Measurements from ENCODE around the gene RNF220.

DNA sequence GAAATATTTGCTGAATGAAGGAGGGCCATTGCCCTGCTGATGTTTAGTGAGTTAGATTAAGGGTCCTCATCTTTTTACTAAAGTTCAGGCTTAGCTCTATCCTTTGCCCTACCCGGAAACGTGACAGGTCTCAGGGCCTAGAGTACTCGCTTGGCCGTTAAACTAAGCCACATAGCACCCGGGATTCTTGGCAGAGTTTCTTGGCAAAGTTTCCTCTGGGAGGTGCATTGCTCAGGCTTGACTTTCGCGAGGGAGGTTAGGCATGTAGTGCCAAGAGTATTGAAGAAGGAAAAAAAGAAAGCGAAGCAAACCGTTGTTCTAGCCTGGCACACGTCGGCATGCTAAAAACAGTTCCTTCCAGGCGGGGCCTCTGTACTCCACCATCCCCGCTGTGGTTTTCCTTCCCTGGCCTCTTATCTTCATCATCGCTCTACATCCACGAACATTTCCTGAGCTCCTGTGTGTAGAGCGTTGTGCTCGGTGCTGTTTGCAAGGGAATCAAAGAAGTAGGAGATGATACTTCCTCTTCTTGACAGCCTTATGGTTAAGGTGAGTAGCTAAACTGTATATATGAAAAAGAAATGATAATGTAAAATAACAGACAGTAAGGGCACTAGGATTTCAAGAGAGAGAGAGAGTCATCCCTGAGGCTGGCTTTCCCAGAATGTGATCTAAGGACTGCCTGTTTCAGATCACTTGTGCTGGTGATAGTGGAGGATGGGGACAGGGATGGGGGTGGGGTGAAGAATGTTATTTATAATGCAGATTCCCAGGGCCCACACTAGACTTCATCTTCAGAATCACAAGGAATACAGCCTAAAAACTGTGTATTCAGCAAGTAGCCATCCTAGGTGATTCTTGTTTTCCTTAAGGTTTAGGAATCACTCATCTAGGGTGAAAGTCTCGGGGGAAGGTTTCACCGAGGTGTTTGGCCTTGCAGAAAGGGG, 18.8 kb downstream of the RNF220 start:
- no peak for TF ChIP-seq POLR2A (IDR thresholded peaks at IDR 0.05)
- TF ChIP-seq, protein P1, sequence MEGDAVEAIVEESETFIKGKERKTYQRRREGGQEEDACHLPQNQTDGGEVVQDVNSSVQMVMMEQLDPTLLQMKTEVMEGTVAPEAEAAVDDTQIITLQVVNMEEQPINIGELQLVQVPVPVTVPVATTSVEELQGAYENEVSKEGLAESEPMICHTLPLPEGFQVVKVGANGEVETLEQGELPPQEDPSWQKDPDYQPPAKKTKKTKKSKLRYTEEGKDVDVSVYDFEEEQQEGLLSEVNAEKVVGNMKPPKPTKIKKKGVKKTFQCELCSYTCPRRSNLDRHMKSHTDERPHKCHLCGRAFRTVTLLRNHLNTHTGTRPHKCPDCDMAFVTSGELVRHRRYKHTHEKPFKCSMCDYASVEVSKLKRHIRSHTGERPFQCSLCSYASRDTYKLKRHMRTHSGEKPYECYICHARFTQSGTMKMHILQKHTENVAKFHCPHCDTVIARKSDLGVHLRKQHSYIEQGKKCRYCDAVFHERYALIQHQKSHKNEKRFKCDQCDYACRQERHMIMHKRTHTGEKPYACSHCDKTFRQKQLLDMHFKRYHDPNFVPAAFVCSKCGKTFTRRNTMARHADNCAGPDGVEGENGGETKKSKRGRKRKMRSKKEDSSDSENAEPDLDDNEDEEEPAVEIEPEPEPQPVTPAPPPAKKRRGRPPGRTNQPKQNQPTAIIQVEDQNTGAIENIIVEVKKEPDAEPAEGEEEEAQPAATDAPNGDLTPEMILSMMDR (IDR thresholded peaks at IDR 0.05) = no peak

Measured in body of pancreas (tissue), 4 donors.